ENCODE results near the gene RASA4B. TPM values are rescaled to one million over a fixed set of nuclear protein-coding genes. Genes with fewer than 3 reads are reported as not detected.

Gene RASA4B
- total and polyA plus RNA-seq, 4 donors, result 7.3 to 24.6 (median 10.5) TPM

DNA sequence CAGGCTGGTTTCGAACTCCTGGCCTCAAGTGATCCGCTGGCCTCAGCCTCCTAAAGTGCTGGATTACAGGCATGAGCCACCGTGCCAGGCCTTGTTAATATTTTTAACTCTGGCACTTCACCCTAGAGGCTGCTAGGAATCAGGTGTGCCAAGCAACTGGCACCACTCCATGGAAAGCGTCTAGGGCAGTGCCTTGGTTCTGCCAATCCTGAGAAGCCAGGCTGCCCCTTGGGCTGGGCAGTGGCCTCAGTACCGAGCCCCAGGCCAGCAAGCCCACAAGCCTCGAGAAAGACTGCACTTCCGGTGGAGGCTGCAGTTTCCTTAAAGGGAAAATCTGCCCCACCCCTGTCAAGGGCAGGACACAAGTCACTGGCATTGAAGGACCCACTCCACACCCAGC, 64.3 kb downstream of the RASA4B start:
- TF ChIP-seq, protein P1, sequence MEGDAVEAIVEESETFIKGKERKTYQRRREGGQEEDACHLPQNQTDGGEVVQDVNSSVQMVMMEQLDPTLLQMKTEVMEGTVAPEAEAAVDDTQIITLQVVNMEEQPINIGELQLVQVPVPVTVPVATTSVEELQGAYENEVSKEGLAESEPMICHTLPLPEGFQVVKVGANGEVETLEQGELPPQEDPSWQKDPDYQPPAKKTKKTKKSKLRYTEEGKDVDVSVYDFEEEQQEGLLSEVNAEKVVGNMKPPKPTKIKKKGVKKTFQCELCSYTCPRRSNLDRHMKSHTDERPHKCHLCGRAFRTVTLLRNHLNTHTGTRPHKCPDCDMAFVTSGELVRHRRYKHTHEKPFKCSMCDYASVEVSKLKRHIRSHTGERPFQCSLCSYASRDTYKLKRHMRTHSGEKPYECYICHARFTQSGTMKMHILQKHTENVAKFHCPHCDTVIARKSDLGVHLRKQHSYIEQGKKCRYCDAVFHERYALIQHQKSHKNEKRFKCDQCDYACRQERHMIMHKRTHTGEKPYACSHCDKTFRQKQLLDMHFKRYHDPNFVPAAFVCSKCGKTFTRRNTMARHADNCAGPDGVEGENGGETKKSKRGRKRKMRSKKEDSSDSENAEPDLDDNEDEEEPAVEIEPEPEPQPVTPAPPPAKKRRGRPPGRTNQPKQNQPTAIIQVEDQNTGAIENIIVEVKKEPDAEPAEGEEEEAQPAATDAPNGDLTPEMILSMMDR (IDR thresholded peaks at IDR 0.05; ENCODE audit: control extremely low read depth, extremely low read depth), result no peak
- DNase-seq (no peak), ATAC-seq (ENCODE audit: insufficient read depth, low FRiP score) (no peak)
- no peak overlapping the region for H3K27ac ChIP-seq (ENCODE audit: low read depth in 1 of 2, low read length in 1 of 2)
- H3K36me3 ChIP-seq (ENCODE audit: control insufficient read depth in 4 of 4, insufficient read depth in 4 of 4, low read length in 4 of 4), result peaks cover 0 to 27% (median 10%) of the 10 kb centered on the region in 4 donors
- no peak overlapping the region for H3K4me3 ChIP-seq
- no peaks in the 10 kb centered on the region for H3K9me3 ChIP-seq (ENCODE audit: control insufficient read depth in 4 of 4, insufficient read depth in 3 of 4, low read length in 3 of 4)
- 65 to 73% methylated on average over 7 of the region's 7 CpGs for WGBS, 2 donors
- H3K9ac ChIP-seq (ENCODE audit: insufficient read depth in 1 of 2, low read length in 2 of 2), result no peak overlapping the region
- no peaks in the 10 kb centered on the region for H3K27me3 ChIP-seq (ENCODE audit: control insufficient read depth in 3 of 3, insufficient read depth in 3 of 3, low read length in 2 of 3)
- no peaks in the 10 kb centered on the region for H3K4me1 ChIP-seq (ENCODE audit: control insufficient read depth in 5 of 5, insufficient read depth in 5 of 5, low read length in 5 of 5)

DNA sequence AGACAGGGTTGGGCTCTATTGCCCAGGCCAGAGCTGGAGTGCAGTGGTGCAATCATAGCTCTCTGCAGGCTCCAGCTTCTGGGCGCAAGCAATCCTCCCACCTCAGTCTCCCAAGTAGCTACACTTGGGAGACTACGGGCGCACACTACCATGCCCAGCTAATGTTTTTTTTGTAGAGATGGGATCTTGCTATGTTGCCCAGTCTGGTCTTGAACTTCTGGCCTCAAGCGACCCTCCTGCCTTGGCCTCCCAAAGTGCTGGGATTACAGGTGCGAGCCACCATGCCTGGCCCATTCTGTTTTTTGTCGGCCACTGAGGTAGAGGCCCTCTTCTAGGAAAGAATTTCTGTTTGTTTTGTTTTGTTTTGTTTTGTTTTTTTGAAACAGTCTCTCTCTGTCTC, 65.1 kb downstream of the RASA4B start:
- Histone ChIP-seq H3K4me3 (no peak overlapping the region), H3K27me3 (ENCODE audit: control insufficient read depth in 3 of 3, insufficient read depth in 3 of 3, low read length in 2 of 3) (no peaks in the 10 kb centered on the region), H3K36me3 (ENCODE audit: control insufficient read depth in 4 of 4, insufficient read depth in 4 of 4, low read length in 4 of 4) (peaks cover 0 to 23% (median 5%) of the 10 kb centered on the region in 4 donors), H3K9ac (ENCODE audit: insufficient read depth in 1 of 2, low read length in 2 of 2) (no peak overlapping the region), H3K4me1 (ENCODE audit: control insufficient read depth in 5 of 5, insufficient read depth in 5 of 5, low read length in 5 of 5) (no peaks in the 10 kb centered on the region), H3K27ac (ENCODE audit: low read depth in 1 of 2, low read length in 1 of 2) (no peak overlapping the region), H3K9me3 (ENCODE audit: control insufficient read depth in 4 of 4, insufficient read depth in 3 of 4, low read length in 3 of 4) (no peaks in the 10 kb centered on the region)
- TF ChIP-seq, protein P1 (IDR thresholded peaks at IDR 0.05; ENCODE audit: control extremely low read depth, extremely low read depth), result no peak
- no peak for ATAC-seq (ENCODE audit: insufficient read depth, low FRiP score)
- no peak for DNase-seq
- 82 to 96% methylated on average over 6 of the region's 6 CpGs for WGBS, 2 donors

DNA sequence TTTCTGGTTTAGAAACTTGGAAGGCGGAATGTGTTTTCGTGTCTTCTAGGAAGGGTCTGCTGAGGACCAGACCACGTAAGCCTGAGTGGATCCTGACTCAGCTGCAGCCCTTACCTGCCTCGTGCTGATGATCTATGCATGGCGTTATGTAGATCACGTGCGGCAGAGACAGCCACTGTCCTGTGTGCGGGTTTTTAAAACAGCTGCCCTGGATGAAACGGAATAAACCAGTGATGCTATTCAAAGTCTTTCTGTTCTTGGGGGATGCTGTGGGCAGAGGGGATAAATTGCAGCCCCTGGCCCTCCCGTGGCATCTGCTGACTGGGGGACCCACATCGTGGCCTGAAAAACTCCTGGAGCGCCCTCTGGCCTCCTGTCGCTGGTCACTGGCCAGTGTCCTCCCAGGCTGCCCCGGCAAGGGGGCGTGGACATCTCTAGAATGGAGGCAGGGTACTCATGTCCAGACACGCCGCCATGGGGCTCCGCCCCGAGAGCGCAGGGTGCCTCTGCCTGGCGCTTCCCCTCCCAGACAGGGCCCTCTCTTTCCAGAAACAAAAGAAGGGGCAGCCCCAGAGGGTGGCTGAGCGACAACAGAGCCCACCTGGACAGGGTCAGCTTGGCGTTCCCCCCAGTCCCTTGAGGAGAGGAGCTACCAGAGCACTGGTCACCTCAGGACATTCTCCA, 66.1 kb downstream of the RASA4B start:
- Histone ChIP-seq H3K27ac (ENCODE audit: low read depth in 1 of 2, low read length in 1 of 2) (no peak overlapping the region), H3K4me3 (no peak overlapping the region), H3K27me3 (ENCODE audit: control insufficient read depth in 3 of 3, insufficient read depth in 3 of 3, low read length in 2 of 3) (no peaks in the 10 kb centered on the region), H3K36me3 (ENCODE audit: control insufficient read depth in 4 of 4, insufficient read depth in 4 of 4, low read length in 4 of 4) (peaks cover 0 to 27% (median 1%) of the 10 kb centered on the region in 4 donors), H3K9me3 (ENCODE audit: control insufficient read depth in 4 of 4, insufficient read depth in 3 of 4, low read length in 3 of 4) (no peaks in the 10 kb centered on the region), H3K9ac (ENCODE audit: insufficient read depth in 1 of 2, low read length in 2 of 2) (no peak overlapping the region), H3K4me1 (ENCODE audit: control insufficient read depth in 5 of 5, insufficient read depth in 5 of 5, low read length in 5 of 5) (no peaks in the 10 kb centered on the region)
- TF ChIP-seq, protein P1 (IDR thresholded peaks at IDR 0.05; ENCODE audit: control extremely low read depth, extremely low read depth), result no peak
- ATAC-seq (ENCODE audit: insufficient read depth, low FRiP score) (no peak), DNase-seq (no peak)
- WGBS, 2 donors, result 61 to 84% methylated on average over 23 of the region's 23 CpGs

DNA sequence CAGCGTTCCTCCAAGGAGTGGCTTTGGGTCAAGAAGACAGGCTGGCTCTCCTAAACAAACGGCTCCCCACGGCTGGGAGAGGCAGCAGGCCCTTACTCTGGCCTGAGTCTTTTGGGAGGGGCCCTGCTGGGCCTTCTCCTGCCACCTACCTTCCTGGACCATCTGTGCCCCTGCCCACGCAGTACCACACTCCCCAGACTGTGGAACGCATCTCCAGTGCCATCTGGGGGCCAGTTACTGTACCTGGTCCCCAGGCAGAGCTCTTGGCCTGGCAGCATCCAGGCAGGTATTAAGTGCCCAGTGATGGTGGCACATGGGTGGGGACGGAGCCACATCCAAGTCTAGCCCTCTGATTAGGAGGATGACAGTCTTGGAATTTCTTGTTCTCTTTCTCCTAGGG, 67.3 kb downstream of the RASA4B start:
- Histone ChIP-seq H3K4me3 (no peak overlapping the region), H3K36me3 (ENCODE audit: control insufficient read depth in 4 of 4, insufficient read depth in 4 of 4, low read length in 4 of 4) (peaks cover 0 to 21% (median 0%) of the 10 kb centered on the region in 4 donors), H3K9ac (ENCODE audit: insufficient read depth in 1 of 2, low read length in 2 of 2) (no peak overlapping the region), H3K27ac (ENCODE audit: low read depth in 1 of 2, low read length in 1 of 2) (no peak overlapping the region), H3K9me3 (ENCODE audit: control insufficient read depth in 4 of 4, insufficient read depth in 3 of 4, low read length in 3 of 4) (no peaks in the 10 kb centered on the region), H3K27me3 (ENCODE audit: control insufficient read depth in 3 of 3, insufficient read depth in 3 of 3, low read length in 2 of 3) (no peaks in the 10 kb centered on the region), H3K4me1 (ENCODE audit: control insufficient read depth in 5 of 5, insufficient read depth in 5 of 5, low read length in 5 of 5) (no peaks in the 10 kb centered on the region)
- no peak for DNase-seq
- 73 to 79% methylated on average over 6 of the region's 6 CpGs for WGBS, 2 donors
- no peak for ATAC-seq (ENCODE audit: insufficient read depth, low FRiP score)
- TF ChIP-seq, protein P1 (IDR thresholded peaks at IDR 0.05; ENCODE audit: control extremely low read depth, extremely low read depth), result no peak

Data from lung (tissue), 12 donors.